Measurements from ENCODE around the gene TEAD2. TPM values are rescaled to one million over a fixed set of nuclear protein-coding genes. Genes with fewer than 3 reads are reported as not detected.
A peak's percentile ranks its signal among the peaks of the same experiment; 100 is the strongest.

Gene TEAD2
- total RNA-seq, 1 experiment from 2014 or later = 56.2 TPM

DNA sequence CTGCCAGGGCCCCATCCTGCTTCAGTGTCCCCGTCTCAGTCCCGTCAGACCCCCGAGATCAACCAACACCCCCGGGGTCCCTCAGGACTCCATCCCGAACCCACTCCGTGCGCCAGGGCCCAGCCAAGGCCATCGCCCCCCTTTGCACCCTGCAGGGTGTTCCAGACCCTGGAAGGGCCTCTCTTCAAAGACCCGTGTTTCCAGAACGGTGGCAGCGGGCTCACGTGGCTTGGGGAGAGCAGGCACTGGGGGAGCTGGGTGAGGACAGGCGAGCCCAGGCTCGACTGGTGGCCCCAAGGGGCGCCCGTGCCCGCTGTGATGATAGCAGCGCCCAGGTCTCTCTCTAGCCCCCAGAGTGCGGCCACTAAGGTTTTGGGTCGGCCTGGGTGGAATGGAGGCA is 27.2 kb upstream of the TEAD2 start:
- BruUV-seq (replicated peaks) = no TSS peak
- no peaks in the 10 kb centered on the region for H3K79me2 ChIP-seq (ENCODE audit: low read length)
- DNase-seq = no peak
- no peak overlapping the region for H3K4me3 ChIP-seq (ENCODE audit: low read length)
- ChIA-PET CTCF (no interaction called here), POLR2A (ENCODE audit: unreplicated experiment) (no interaction called here)
- no peaks in the 10 kb centered on the region for H3K9me2 ChIP-seq (replicated peaks; ENCODE audit: low read length)
- intact Hi-C loops (cut with micrococcal nuclease) = no loop called here
- no peaks in the 10 kb centered on the region for H4K20me1 ChIP-seq (ENCODE audit: low read length)
- H3K9me3 ChIP-seq (ENCODE audit: low read length) = no peaks in the 10 kb centered on the region
- no peak overlapping the region for H3K27ac ChIP-seq (ENCODE audit: low read length)
- H3K4me1 ChIP-seq (ENCODE audit: insufficient read depth, low read length) = 0 out of 2 replicates have a peak, but pooled peaks cover 3% of the 10 kb centered on the region
- TF ChIP-seq, protein P1, sequence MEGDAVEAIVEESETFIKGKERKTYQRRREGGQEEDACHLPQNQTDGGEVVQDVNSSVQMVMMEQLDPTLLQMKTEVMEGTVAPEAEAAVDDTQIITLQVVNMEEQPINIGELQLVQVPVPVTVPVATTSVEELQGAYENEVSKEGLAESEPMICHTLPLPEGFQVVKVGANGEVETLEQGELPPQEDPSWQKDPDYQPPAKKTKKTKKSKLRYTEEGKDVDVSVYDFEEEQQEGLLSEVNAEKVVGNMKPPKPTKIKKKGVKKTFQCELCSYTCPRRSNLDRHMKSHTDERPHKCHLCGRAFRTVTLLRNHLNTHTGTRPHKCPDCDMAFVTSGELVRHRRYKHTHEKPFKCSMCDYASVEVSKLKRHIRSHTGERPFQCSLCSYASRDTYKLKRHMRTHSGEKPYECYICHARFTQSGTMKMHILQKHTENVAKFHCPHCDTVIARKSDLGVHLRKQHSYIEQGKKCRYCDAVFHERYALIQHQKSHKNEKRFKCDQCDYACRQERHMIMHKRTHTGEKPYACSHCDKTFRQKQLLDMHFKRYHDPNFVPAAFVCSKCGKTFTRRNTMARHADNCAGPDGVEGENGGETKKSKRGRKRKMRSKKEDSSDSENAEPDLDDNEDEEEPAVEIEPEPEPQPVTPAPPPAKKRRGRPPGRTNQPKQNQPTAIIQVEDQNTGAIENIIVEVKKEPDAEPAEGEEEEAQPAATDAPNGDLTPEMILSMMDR (conservative IDR thresholded peaks at IDR 0.05; ENCODE audit: low read depth, low read length) = no peak
- TF ChIP-seq EZH2 (IDR thresholded peaks at IDR 0.05; ENCODE audit: low read length, unreplicated experiment) = no peak
- TF ChIP-seq EZH2phosphoT487 (IDR thresholded peaks at IDR 0.05; ENCODE audit: borderline replicate concordance, low read length) = no peak
- H3F3A ChIP-seq (ENCODE audit: low read length, unreplicated experiment) = no peaks in the 10 kb centered on the region
- no peaks in the 10 kb centered on the region for H3K36me3 ChIP-seq (ENCODE audit: low read depth, low read length)
- ATAC-seq = no peak
- no peak overlapping the region for H3K4me2 ChIP-seq (ENCODE audit: low read length)
- H2AFZ ChIP-seq (ENCODE audit: low read length) = no peak overlapping the region
- H3K9ac ChIP-seq (ENCODE audit: low read length) = no peak overlapping the region
- H3K27me3 ChIP-seq (ENCODE audit: low read length) = no peaks in the 10 kb centered on the region

DNA sequence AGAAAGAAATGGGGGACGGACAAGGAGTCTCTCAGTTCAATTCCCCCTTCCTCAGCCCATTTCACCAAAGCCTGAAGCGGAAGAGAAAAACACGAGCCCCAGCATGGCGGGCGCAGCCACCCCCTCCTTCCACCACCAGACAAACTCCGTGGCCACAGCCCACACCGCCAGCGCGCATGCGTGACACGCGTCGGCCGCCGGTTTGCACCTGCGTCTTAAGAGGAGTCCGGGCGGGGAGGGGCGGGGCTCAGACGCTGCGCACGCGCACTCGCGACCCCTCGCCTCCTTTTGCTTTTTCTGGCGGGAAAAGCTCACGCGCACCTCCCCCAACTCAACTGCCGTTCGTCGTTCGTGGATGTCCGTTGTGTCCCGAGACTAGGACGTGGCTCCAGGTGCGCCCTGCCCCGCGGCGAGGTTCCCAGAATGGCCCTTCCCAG is 25.7 kb upstream of the TEAD2 start, which contains the start of gene KASH5:
Gene KASH5 (plus strand): TSS at position 314 of the 437 bp plus-strand sequence. CDS start 2,635 bp downstream, outside the sequence.
- H2AFZ ChIP-seq (ENCODE audit: low read length) = no peak within 1 kb of the TSS
- no peaks in the 10 kb centered on the region for H3K27me3 ChIP-seq (ENCODE audit: low read length)
- POLR2A ChIA-PET (ENCODE audit: unreplicated experiment) = no interaction called here
- H3K4me2 ChIP-seq (ENCODE audit: low read length) = no peak within 1 kb of the TSS
- H3K4me1 ChIP-seq (ENCODE audit: insufficient read depth, low read length) = 0 out of 2 replicates have a peak, but pooled peaks cover 3% of the 10 kb centered on the region
- no peak within 1 kb of the TSS for H3K9ac ChIP-seq (ENCODE audit: low read length)
- BruUV-seq (replicated peaks) = no TSS peak
- H3F3A ChIP-seq (ENCODE audit: low read length, unreplicated experiment) = no peaks in the 10 kb centered on the region
- DNase-seq (peak; percentile 42), ATAC-seq (no peak)
- H3K27ac ChIP-seq (ENCODE audit: low read length) = no peak within 1 kb of the TSS
- no peaks in the 10 kb centered on the region for H3K9me2 ChIP-seq (replicated peaks; ENCODE audit: low read length)
- H3K4me3 ChIP-seq (ENCODE audit: low read length) = no peak within 1 kb of the TSS
- TF ChIP-seq EZH2 (IDR thresholded peaks at IDR 0.05; ENCODE audit: low read length, unreplicated experiment) (no peak), EZH2phosphoT487 (IDR thresholded peaks at IDR 0.05; ENCODE audit: borderline replicate concordance, low read length) (no peak)
- TF ChIP-seq, protein P1 (conservative IDR thresholded peaks at IDR 0.05; ENCODE audit: low read depth, low read length) = no peak
- H3K9me3 ChIP-seq (ENCODE audit: low read length) = peaks cover 2% of the 10 kb centered on the region; the same call in 1 of the 2 replicates
- no peaks in the 10 kb centered on the region for H4K20me1 ChIP-seq (ENCODE audit: low read length)
- intact Hi-C loops (cut with micrococcal nuclease) = no loop called here
- CTCF ChIA-PET = no interaction called here
- H3K79me2 ChIP-seq (ENCODE audit: low read length) = no peaks in the 10 kb centered on the region
- H3K36me3 ChIP-seq (ENCODE audit: low read depth, low read length) = no peaks in the 10 kb centered on the region

DNA sequence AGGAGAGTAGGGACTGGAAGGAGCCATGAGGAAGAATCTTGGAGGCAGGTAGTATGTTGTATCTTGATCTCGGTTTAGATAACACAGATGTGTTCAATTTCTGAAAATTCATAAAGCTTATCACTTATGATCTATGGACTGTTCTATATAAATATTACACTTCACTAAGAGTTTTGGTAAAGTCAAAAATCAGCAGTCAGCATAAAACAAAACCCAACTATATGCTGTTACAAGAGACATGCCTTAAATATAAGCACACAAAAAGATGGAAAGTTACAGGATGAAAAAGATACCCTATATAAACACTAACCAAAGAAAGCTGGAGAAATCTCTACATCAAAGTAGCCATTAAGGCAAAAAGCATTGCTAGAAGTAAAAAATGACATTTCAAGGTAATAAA is 21.4 kb upstream of the TEAD2 start:
- Histone ChIP-seq H3K27me3 (ENCODE audit: low read length) (no peaks in the 10 kb centered on the region), H3K27ac (ENCODE audit: low read length) (no peak overlapping the region), H3F3A (ENCODE audit: low read length, unreplicated experiment) (no peaks in the 10 kb centered on the region), H3K4me2 (ENCODE audit: low read length) (no peak overlapping the region), H2AFZ (ENCODE audit: low read length) (no peak overlapping the region), H3K4me1 (ENCODE audit: insufficient read depth, low read length) (no peaks in the 10 kb centered on the region), H4K20me1 (ENCODE audit: low read length) (no peaks in the 10 kb centered on the region), H3K36me3 (ENCODE audit: low read depth, low read length) (no peaks in the 10 kb centered on the region), H3K4me3 (ENCODE audit: low read length) (no peak overlapping the region), H3K9ac (ENCODE audit: low read length) (no peak overlapping the region), H3K79me2 (ENCODE audit: low read length) (no peaks in the 10 kb centered on the region), H3K9me2 (replicated peaks; ENCODE audit: low read length) (no peaks in the 10 kb centered on the region), H3K9me3 (ENCODE audit: low read length) (peaks cover 7% of the 10 kb centered on the region)
- DNase-seq (no peak), ATAC-seq (no peak)
- no peak for TF ChIP-seq EZH2 (IDR thresholded peaks at IDR 0.05; ENCODE audit: low read length, unreplicated experiment)
- TF ChIP-seq EZH2phosphoT487 (IDR thresholded peaks at IDR 0.05; ENCODE audit: borderline replicate concordance, low read length) = no peak
- TF ChIP-seq, protein P1 (conservative IDR thresholded peaks at IDR 0.05; ENCODE audit: low read depth, low read length) = no peak
- intact Hi-C loops (cut with micrococcal nuclease) = no loop called here
- ChIA-PET POLR2A (ENCODE audit: unreplicated experiment) (no interaction called here), CTCF (no interaction called here)
- BruUV-seq (replicated peaks) = no TSS peak
